Glutamatergic neuron (in vitro differentiated cells): ENCODE measurements around the gene CDH26. TPM values are rescaled to one million over a fixed set of nuclear protein-coding genes. Genes with fewer than 3 reads are reported as not detected.

Experiments
- total RNA-seq: library from RNA; stranded (reverse); fragmentation: NEBNext Ultra II Directional; extraction: Animal tissue kit (Norgen Biotek cat#: 25700); gene quantifications from one replicate; pipeline ENCODE4 v1.2.1, GENCODE V29; 2021; ENCODE audit not compliant: unreplicated experiment

Gene CDH26
- total RNA-seq, 1 donor from 2014 or later = 0.76 TPM

Other genes starting within 250 kb of the CDH26 start
- gene SYCP2, start 24.8 kb upstream of the CDH26 start, total RNA-seq = 0.69 TPM
- 1.3 TPM for gene PPP1R3D, start 18.1 kb upstream of the CDH26 start, total RNA-seq
- 14.8 TPM for gene FAM217B, start 18.0 kb upstream of the CDH26 start, total RNA-seq